HG03039 (cell line): ENCODE data around the gene SHISA6.

Experiments
- ATAC-seq: cut with Tn5 transposase; IDR thresholded peaks from one replicate; pipeline ENCODE4 v1.9.1; 2021; ENCODE audit warnings: mild to moderate bottlenecking, moderate library complexity; ENCODE audit not compliant: unreplicated experiment

Gene SHISA6

GRCh38 chr17:11564589-11565380, 323.8 kb downstream of the SHISA6 start:
- no peak for ATAC-seq

GRCh38 chr17:11565591-11565990, 324.6 kb downstream of the SHISA6 start:
- no peak for ATAC-seq

GRCh38 chr17:11578998-11579397, 338.0 kb downstream of the SHISA6 start:
- ATAC-seq = no peak

- ATAC-seq = no peak
These were observed 339.7 kb downstream of the SHISA6 start for GRCh38 chr17:11580677-11581076.

- ATAC-seq = no peak
These were observed 341.2 kb downstream of the SHISA6 start for GRCh38 chr17:11582217-11582616.

- ATAC-seq = no peak
These were observed 342.4 kb downstream of the SHISA6 start for GRCh38 chr17:11583306-11583992.

- ATAC-seq = no peak
These were observed 348.7 kb downstream of the SHISA6 start for GRCh38 chr17:11589716-11590115.

GRCh38 chr17:11598274-11599221, 357.5 kb downstream of the SHISA6 start, which contains the start of gene DNAH9:
TSS of gene DNAH9 (plus strand) at chr17:11598470. CDS start at chr17:11598499, 29 bp downstream.
- ATAC-seq = no peak

- no peak for ATAC-seq
These were observed 360.6 kb downstream of the SHISA6 start for GRCh38 chr17:11601661-11602060.

GRCh38 chr17:11608396-11608795, 367.4 kb downstream of the SHISA6 start:
- no peak for ATAC-seq

- no peak for ATAC-seq
These were observed 370.1 kb downstream of the SHISA6 start for GRCh38 chr17:11610999-11611566.

GRCh38 chr17:11612956-11613355, 371.9 kb downstream of the SHISA6 start:
- ATAC-seq = no peak
